ENCODE data around the gene ZNF579. TPM values are rescaled to one million over a fixed set of nuclear protein-coding genes. Genes with fewer than 3 reads are reported as not detected.

ZNF579 gene
- total RNA-seq, 1 experiment from 2014 or later, result 5.4 TPM

- Histone ChIP-seq H3K27ac (no peak overlapping the region), H3K36me3 (0 out of 2 replicates have a peak, but pooled peaks cover 4% of the 10 kb centered on the region), H3K27me3 (no peaks in the 10 kb centered on the region), H3K9me3 (replicated peaks) (no peaks in the 10 kb centered on the region), H3K4me3 (no peak overlapping the region), H3K4me1 (peaks cover 4% of the 10 kb centered on the region; the same call in 1 of the 2 replicates)
- no peak for DNase-seq
These were observed 22.5 kb upstream of the ZNF579 start for GRCh38 chr19:55603115-55603514.

DNA sequence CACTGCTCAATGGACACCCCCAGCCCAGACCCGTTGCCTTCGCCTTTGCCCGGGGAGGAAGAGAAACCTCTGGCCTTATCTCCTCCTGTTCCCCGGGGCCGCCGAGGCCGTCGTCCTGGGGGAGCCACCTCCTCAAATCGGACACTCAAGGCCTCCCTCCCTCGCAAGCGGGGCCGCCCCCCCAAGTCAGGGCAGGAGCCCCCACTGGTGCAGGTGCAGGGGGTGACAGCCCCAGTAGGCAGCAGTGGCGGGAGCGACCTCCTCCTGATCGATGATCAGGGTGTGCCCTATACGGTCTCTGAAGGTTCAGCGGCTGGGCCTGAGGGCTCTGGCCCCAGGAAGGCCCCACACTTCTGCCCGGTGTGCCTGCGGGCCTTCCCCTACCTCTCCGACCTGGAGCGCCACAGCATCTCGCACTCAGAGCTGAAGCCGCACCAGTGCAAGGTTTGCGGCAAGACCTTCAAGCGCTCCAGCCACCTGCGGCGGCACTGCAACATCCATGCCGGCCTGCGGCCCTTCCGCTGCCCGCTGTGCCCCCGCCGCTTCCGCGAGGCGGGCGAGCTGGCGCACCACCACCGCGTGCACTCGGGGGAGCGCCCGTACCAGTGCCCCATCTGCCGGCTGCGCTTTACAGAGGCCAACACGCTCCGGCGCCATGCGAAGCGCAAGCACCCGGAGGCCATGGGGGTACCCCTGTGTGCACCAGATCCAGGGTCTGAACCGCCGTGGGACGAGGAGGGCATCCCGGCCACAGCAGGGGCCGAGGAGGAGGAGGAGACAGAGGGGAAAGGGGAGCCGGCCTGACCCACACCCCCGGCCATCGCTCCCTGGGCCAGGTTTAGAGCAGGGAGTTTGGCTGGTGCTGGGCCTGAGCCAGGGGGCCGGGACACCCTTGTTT is 21.7 kb upstream of the ZNF579 start:
- Histone ChIP-seq H3K36me3 (0 out of 2 replicates have a peak, but pooled peaks cover 4% of the 10 kb centered on the region), H3K27ac (no peak overlapping the region), H3K9me3 (replicated peaks) (no peaks in the 10 kb centered on the region), H3K4me3 (no peak overlapping the region), H3K27me3 (no peaks in the 10 kb centered on the region), H3K4me1 (peaks cover 4% of the 10 kb centered on the region; the same call in 1 of the 2 replicates)
- DNase-seq, result no peak

DNA sequence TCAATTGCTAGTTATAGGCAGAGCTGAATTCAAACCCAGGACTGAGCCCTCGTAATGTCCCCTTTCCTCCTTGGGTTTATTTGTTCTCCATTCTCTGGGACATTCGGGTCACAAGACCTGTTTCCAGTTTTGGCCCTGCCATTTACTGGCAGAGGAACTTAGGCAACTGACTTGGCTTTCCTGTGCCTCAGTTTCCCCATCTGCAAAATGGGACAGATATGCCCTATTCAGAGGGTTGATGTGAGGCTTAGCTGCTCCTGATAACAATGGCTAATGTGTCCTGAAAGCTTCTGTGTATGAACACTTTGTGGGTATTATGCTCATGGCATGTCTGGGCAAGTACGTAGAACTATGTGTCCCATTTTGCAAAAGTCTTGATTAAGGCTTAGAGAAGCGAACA is 20.4 kb upstream of the ZNF579 start:
- DNase-seq, result no peak
- no peak overlapping the region for H3K27ac ChIP-seq

GRCh38 chr19:55600662-55601028 is 20.0 kb upstream of the ZNF579 start:
- no peak for DNase-seq
- Histone ChIP-seq H3K27me3 (no peaks in the 10 kb centered on the region), H3K4me1 (peaks cover 4% of the 10 kb centered on the region; the same call in 1 of the 2 replicates), H3K9me3 (replicated peaks) (no peaks in the 10 kb centered on the region), H3K36me3 (peaks cover 9% of the 10 kb centered on the region), H3K27ac (no peak overlapping the region), H3K4me3 (peak overlapping the region; percentile 76)

More for the DNA sequence above, 20.4 kb upstream of the ZNF579 start:
- Histone ChIP-seq H3K4me3 (peak overlapping the region; percentile 76; the same call in 1 of the 2 replicates), H3K4me1 (peaks cover 4% of the 10 kb centered on the region; the same call in 1 of the 2 replicates), H3K36me3 (peaks cover 5% of the 10 kb centered on the region; the same call in 1 of the 2 replicates), H3K27me3 (no peaks in the 10 kb centered on the region), H3K9me3 (replicated peaks) (no peaks in the 10 kb centered on the region)

GRCh38 chr19:55599842-55600661 is 19.4 kb upstream of the ZNF579 start, which contains the start of gene ZNF524:
TSS of gene ZNF524 (plus strand) at chr19:55600288. CDS start at chr19:55602113, 1,825 bp downstream.
- Histone ChIP-seq H3K36me3 (peaks cover 15% of the 10 kb centered on the region), H3K4me3 (peak within 1 kb of the TSS; percentile 76), H3K9me3 (replicated peaks) (no peaks in the 10 kb centered on the region), H3K27me3 (no peaks in the 10 kb centered on the region), H3K4me1 (peaks cover 4% of the 10 kb centered on the region; the same call in 1 of the 2 replicates), H3K27ac (peak within 1 kb of the TSS; percentile 98)
- DNase-seq, result peak; percentile 89 to 94

GRCh38 chr19:55599468-55599841 is 18.8 kb upstream of the ZNF579 start, which contains the start of gene FIZ1:
TSS of gene FIZ1 (minus strand) at chr19:55599517. CDS start at chr19:55597865, 1,652 bp downstream.
- peak within 1 kb of the TSS; percentile 76 for H3K4me3 ChIP-seq

DNA sequence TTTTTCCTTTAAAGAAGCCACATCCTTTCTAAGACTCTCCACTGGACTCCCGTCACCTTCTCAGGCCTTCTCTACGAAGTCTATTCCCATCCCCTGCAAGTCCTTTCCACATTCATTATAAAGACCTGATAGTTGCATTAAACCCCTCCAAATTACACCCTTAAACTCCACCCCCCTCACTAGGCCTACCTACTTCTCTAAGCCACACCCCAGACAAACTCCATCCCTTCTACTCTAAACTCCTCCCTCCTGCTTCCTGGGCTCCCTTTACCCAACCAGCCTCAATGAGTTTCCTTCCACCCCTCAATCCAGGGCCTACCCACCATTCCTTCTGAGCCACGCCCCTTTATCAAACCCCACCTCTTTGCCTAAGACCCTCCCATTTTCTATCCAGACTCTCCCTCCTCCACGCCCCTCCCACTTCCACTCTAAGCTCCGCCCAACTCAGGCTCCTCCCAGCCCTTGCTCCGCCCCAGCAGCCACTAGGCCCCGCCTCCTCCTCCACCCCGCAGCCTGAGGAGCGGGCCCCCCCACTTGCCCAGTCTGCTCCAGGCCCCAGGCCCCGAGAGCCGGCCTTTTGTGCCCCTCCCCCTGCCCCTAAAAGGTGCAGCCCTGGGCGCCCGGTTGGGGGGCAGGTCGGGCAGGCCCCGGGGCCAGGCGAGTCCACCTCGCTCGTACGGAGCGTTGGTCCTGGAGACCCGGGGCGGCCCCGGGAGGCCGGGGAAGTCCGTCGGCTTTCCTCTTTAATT is 18.2 kb upstream of the ZNF579 start:
- Histone ChIP-seq H3K27ac (peak overlapping the region; percentile 98), H3K36me3 (peaks cover 21% of the 10 kb centered on the region), H3K4me1 (no peaks in the 10 kb centered on the region), H3K27me3 (no peaks in the 10 kb centered on the region), H3K9me3 (replicated peaks) (no peaks in the 10 kb centered on the region), H3K4me3 (peak overlapping the region; percentile 76)
- peak; percentile 94 to 98 for DNase-seq

More at GRCh38 chr19:55599468-55599841, 18.8 kb upstream of the ZNF579 start, which contains the start of gene FIZ1:
- peak; percentile 99 for DNase-seq
- H3K27ac ChIP-seq, result peak within 1 kb of the TSS; percentile 98
- H3K27me3 ChIP-seq, result no peaks in the 10 kb centered on the region
- H3K36me3 ChIP-seq, result peaks cover 20% of the 10 kb centered on the region
- no peaks in the 10 kb centered on the region for H3K9me3 ChIP-seq (replicated peaks)
- H3K4me1 ChIP-seq, result peaks cover under 1% of the 10 kb centered on the region; the same call in 1 of the 2 replicates

DNA sequence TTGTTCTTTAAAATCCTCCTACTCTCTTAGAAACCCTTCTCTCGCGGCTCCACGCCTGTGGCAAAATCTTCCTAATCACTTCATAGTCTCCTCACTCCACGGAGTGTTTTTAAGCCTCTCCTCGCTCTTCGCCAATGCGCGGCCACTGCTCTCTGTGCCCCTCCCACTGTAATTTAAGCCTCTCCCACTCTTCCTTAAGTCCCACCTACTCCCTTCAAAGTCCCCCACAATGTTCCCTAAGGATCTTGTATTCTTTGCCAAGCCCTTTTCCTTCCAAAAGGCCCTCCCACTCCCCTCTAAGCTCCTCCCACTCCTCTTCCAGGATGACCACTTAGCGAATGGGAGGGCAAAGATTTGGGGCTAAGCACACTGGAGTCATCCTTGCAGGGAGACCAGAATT is 17.4 kb upstream of the ZNF579 start:
- no peaks in the 10 kb centered on the region for H3K27me3 ChIP-seq
- no peak overlapping the region for H3K27ac ChIP-seq
- no peak for DNase-seq

DNA sequence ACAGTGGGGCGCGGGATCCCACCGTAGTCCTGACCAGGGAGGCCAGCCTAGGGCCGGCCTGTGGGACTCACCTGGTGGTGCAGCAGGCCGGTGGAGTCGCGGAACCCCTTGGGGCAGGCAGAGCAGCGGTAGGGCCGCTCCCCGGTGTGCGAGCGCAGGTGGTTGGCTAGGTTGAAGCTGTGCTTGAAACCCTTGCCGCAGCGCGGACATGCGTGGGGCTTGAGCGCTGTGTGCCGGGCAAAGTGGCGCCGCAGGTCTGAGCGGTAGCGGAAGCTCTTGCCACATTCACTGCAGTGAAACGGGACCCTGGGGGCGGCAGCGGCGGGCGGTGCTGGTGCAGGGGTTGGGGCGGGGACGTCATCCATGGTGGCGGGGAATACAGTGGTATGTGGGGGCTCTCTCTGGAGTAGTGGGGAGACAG is 16.9 kb upstream of the ZNF579 start:
- Histone ChIP-seq H3K27me3 (no peaks in the 10 kb centered on the region), H3K9me3 (replicated peaks) (no peaks in the 10 kb centered on the region), H3K4me3 (no peak overlapping the region), H3K36me3 (peaks cover 26% of the 10 kb centered on the region), H3K4me1 (no peaks in the 10 kb centered on the region), H3K27ac (no peak overlapping the region)
- DNase-seq, result no peak

More for the DNA sequence above, 17.4 kb upstream of the ZNF579 start:
- Histone ChIP-seq H3K36me3 (peaks cover 26% of the 10 kb centered on the region), H3K9me3 (replicated peaks) (no peaks in the 10 kb centered on the region), H3K4me1 (no peaks in the 10 kb centered on the region), H3K4me3 (no peak overlapping the region)

DNA sequence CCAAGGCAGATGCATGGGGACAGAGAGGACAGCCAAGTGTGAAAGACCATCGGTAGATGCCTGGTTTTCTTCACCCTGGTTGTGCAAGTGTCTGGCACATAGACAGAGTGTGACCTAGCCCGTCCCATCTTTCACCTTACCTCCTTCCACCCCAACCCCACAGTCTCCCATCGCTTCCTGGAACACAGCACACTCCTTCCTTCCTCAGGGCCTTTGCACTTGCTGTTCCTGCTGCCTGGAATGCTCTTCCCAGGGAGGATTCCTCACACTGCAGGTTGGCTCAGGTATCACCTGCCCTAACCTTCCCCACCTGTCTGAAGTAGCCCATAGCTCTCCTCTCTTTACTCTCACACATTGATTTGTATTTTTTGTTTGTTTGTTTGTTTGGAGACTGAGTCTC is 15.7 kb upstream of the ZNF579 start:
- H3K36me3 ChIP-seq, result peaks cover 26% of the 10 kb centered on the region
- no peaks in the 10 kb centered on the region for H3K9me3 ChIP-seq (replicated peaks)
- H3K4me1 ChIP-seq, result no peaks in the 10 kb centered on the region
- no peak for DNase-seq
- no peak overlapping the region for H3K27ac ChIP-seq
- H3K27me3 ChIP-seq, result no peaks in the 10 kb centered on the region
- no peak overlapping the region for H3K4me3 ChIP-seq

- peaks cover 26% of the 10 kb centered on the region for H3K36me3 ChIP-seq
- no peak overlapping the region for H3K27ac ChIP-seq
- H3K4me1 ChIP-seq, result no peaks in the 10 kb centered on the region
- DNase-seq, result no peak
- no peak overlapping the region for H3K4me3 ChIP-seq
- H3K9me3 ChIP-seq (replicated peaks), result no peaks in the 10 kb centered on the region
- H3K27me3 ChIP-seq, result no peaks in the 10 kb centered on the region
These were observed 14.4 kb upstream of the ZNF579 start for GRCh38 chr19:55594996-55595545.

GRCh38 chr19:55593096-55593772 is 12.6 kb upstream of the ZNF579 start:
- DNase-seq, result no peak
- peaks cover 26% of the 10 kb centered on the region for H3K36me3 ChIP-seq
- no peak overlapping the region for H3K27ac ChIP-seq
- H3K27me3 ChIP-seq, result no peaks in the 10 kb centered on the region
- no peaks in the 10 kb centered on the region for H3K4me1 ChIP-seq
- no peak overlapping the region for H3K4me3 ChIP-seq
- H3K9me3 ChIP-seq (replicated peaks), result no peaks in the 10 kb centered on the region

GRCh38 chr19:55592391-55593090 is 11.9 kb upstream of the ZNF579 start:
- H3K27me3 ChIP-seq, result no peaks in the 10 kb centered on the region
- H3K27ac ChIP-seq, result no peak overlapping the region
- H3K4me1 ChIP-seq, result no peaks in the 10 kb centered on the region
- DNase-seq, result no peak
- no peaks in the 10 kb centered on the region for H3K9me3 ChIP-seq (replicated peaks)
- H3K36me3 ChIP-seq, result peaks cover 26% of the 10 kb centered on the region
- no peak overlapping the region for H3K4me3 ChIP-seq

Data from SJCRH30 (cell line).